ENCODE measurements around the gene ANKRD24. TPM values are rescaled to one million over a fixed set of nuclear protein-coding genes. Genes with fewer than 3 reads are reported as not detected.

Gene ANKRD24
- total RNA-seq, 1 experiment from 2014 or later: 0.39 TPM

DNA sequence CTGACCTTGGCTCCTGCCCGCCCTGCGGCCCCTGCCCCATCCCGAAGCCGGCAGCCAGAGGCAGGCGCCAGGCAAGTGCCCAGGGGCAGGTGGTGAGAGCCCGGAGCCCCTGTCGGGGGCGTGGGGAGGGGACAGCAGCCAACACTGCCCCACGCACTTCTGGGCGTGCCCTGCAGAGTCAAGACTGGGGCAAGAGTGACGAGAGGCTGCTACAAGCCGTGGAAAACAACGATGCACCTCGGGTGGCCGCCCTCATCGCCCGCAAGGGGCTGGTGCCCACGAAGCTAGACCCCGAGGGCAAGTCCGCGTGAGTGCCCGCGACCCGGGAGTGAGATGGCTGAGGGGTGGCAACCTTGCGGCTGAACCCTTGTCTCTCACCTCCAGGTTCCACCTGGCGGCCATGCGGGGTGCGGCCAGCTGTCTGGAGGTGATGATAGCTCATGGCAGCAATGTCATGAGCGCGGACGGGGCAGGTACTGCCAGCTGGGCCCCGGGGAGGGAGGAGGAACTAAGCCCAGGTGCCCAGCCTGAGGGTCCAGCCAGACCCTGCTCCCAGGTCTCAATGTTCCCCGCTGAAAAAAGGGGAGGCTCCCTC is 17.3 kb downstream of the ANKRD24 start:
- Histone ChIP-seq H3K4me3 (ENCODE audit: low read depth, low read length) (no peak overlapping the region), H3K9me3 (no peaks in the 10 kb centered on the region), H3K36me3 (ENCODE audit: control insufficient read depth, insufficient read depth, low read length) (no peaks in the 10 kb centered on the region), H3K4me1 (no peaks in the 10 kb centered on the region), H3K27me3 (replicated peaks; ENCODE audit: control insufficient read depth, insufficient read depth, low read length) (peaks cover 2% of the 10 kb centered on the region; the same call in 1 of the 2 replicates)
- Mint-ChIP-seq H3K9me3 (ENCODE audit: unreplicated experiment) (peaks cover 22% of the 10 kb centered on the region), H3K27me3 (ENCODE audit: insufficient read depth, unreplicated experiment) (peaks cover 29% of the 10 kb centered on the region), H3K36me3 (ENCODE audit: insufficient read depth, unreplicated experiment) (peaks cover 12% of the 10 kb centered on the region), H3K4me3 (ENCODE audit: unreplicated experiment) (no peak overlapping the region), H3K27ac (ENCODE audit: unreplicated experiment) (no peak overlapping the region), H3K4me1 (ENCODE audit: low read depth, unreplicated experiment) (peaks cover 11% of the 10 kb centered on the region)
- TF ChIP-seq, protein P1, sequence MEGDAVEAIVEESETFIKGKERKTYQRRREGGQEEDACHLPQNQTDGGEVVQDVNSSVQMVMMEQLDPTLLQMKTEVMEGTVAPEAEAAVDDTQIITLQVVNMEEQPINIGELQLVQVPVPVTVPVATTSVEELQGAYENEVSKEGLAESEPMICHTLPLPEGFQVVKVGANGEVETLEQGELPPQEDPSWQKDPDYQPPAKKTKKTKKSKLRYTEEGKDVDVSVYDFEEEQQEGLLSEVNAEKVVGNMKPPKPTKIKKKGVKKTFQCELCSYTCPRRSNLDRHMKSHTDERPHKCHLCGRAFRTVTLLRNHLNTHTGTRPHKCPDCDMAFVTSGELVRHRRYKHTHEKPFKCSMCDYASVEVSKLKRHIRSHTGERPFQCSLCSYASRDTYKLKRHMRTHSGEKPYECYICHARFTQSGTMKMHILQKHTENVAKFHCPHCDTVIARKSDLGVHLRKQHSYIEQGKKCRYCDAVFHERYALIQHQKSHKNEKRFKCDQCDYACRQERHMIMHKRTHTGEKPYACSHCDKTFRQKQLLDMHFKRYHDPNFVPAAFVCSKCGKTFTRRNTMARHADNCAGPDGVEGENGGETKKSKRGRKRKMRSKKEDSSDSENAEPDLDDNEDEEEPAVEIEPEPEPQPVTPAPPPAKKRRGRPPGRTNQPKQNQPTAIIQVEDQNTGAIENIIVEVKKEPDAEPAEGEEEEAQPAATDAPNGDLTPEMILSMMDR (IDR thresholded peaks at IDR 0.05; ENCODE audit: insufficient read depth in 1 of 2, low read depth in 1 of 2, low read length in 1 of 2, severe bottlenecking in 1 of 2, unreplicated experiment in 1 of 2): peak; percentile 45 to 68
- ChIA-PET CTCF (interaction anchor here (0.6 to 1.0 kb wide), 3 partner anchors 18 to 229 kb away, joined by 3 to 5 read pairs (median 3); partner anchors contain the start of gene DAPK3), POLR2A (interaction anchor here (0.6 kb wide), 1 partner anchor 144 kb away, joined by 3 read pairs; the partner anchor contains the start of gene MPND)
- DNase-seq: peak; percentile 55 to 63
- BruUV-seq (replicated peaks): no TSS peak
- intact Hi-C loops (cut with micrococcal nuclease; ENCODE audit: unreplicated experiment): no loop called here

DNA sequence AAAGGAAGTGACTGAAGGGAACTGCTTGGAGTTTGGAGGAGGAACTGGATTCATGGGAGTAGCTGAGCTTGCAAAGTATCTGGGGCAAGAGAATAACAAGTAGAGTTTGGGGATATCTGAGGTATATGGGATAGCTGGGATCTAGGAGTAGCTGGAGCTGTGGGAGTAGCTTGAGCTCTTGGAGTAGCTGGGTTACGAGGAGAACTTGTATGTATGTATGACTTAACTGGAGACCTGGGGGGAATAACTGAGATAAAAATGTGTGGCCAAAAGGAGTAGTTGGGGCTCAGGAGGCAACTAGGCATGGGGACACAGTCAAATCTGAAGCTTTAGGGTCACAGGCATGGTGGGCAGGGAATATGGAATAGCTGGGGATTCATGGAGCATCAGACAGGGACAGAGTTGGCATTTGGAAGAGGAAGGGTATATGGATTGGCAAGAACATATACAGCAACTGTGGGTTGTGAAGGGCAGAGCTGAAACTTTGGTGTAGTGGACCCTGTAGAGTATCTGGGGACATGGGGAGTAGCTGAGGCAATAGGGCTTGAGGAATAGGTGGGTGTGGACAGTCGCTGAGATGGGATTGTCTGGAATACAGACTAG is 18.6 kb downstream of the ANKRD24 start:
- TF ChIP-seq, protein P1 (IDR thresholded peaks at IDR 0.05; ENCODE audit: insufficient read depth in 1 of 2, low read depth in 1 of 2, low read length in 1 of 2, severe bottlenecking in 1 of 2, unreplicated experiment in 1 of 2): no peak
- Histone ChIP-seq H3K27me3 (replicated peaks; ENCODE audit: control insufficient read depth, insufficient read depth, low read length) (peaks cover 2% of the 10 kb centered on the region; the same call in 1 of the 2 replicates), H3K9me3 (no peaks in the 10 kb centered on the region), H3K36me3 (ENCODE audit: control insufficient read depth, insufficient read depth, low read length) (no peaks in the 10 kb centered on the region), H3K4me1 (no peaks in the 10 kb centered on the region), H3K4me3 (ENCODE audit: low read depth, low read length) (no peak overlapping the region)
- Mint-ChIP-seq H3K27me3 (ENCODE audit: insufficient read depth, unreplicated experiment) (peaks cover 29% of the 10 kb centered on the region), H3K4me3 (ENCODE audit: unreplicated experiment) (no peak overlapping the region), H3K36me3 (ENCODE audit: insufficient read depth, unreplicated experiment) (peaks cover 12% of the 10 kb centered on the region), H3K9me3 (ENCODE audit: unreplicated experiment) (peaks cover 22% of the 10 kb centered on the region), H3K27ac (ENCODE audit: unreplicated experiment) (no peak overlapping the region), H3K4me1 (ENCODE audit: low read depth, unreplicated experiment) (peaks cover 11% of the 10 kb centered on the region)
- intact Hi-C loops (cut with micrococcal nuclease; ENCODE audit: unreplicated experiment): no loop called here
- DNase-seq: no peak
- CTCF ChIA-PET: no interaction called here
- no TSS peak for BruUV-seq (replicated peaks)
- POLR2A ChIA-PET: no interaction called here

DNA sequence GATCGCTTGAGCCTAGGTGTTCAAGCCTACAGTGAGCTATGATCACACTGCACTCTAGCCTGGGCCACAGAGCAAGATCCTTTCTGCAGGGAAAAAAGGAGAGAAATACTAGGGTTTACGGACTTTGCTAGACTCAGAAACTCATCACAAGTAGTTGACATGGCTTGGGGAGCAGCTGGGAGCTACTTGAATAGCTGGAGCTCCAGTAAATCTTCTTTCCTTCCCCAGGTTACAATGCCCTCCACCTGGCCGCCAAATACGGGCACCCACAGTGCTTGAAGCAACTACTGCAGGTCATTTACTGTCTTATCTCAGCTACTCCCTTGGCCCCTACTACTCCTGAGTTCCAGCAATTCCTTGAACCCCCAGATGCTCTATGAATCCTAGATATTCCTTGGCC is 19.3 kb downstream of the ANKRD24 start:
- Histone ChIP-seq H3K36me3 (ENCODE audit: control insufficient read depth, insufficient read depth, low read length) (no peaks in the 10 kb centered on the region), H3K9me3 (no peaks in the 10 kb centered on the region), H3K4me1 (no peaks in the 10 kb centered on the region), H3K4me3 (ENCODE audit: low read depth, low read length) (no peak overlapping the region), H3K27me3 (replicated peaks; ENCODE audit: control insufficient read depth, insufficient read depth, low read length) (peaks cover 2% of the 10 kb centered on the region; the same call in 1 of the 2 replicates)
- peaks cover 21% of the 10 kb centered on the region for H3K9me3 Mint-ChIP-seq (ENCODE audit: unreplicated experiment)
- peaks cover 11% of the 10 kb centered on the region for H3K4me1 Mint-ChIP-seq (ENCODE audit: low read depth, unreplicated experiment)
- intact Hi-C loops (cut with micrococcal nuclease; ENCODE audit: unreplicated experiment): no loop called here
- H3K27me3 Mint-ChIP-seq (ENCODE audit: insufficient read depth, unreplicated experiment): peaks cover 29% of the 10 kb centered on the region
- peaks cover 12% of the 10 kb centered on the region for H3K36me3 Mint-ChIP-seq (ENCODE audit: insufficient read depth, unreplicated experiment)
- ChIA-PET POLR2A (no interaction called here), CTCF (no interaction called here)
- TF ChIP-seq, protein P1 (IDR thresholded peaks at IDR 0.05; ENCODE audit: insufficient read depth in 1 of 2, low read depth in 1 of 2, low read length in 1 of 2, severe bottlenecking in 1 of 2, unreplicated experiment in 1 of 2): no peak
- H3K27ac Mint-ChIP-seq (ENCODE audit: unreplicated experiment): no peak overlapping the region
- H3K4me3 Mint-ChIP-seq (ENCODE audit: unreplicated experiment): no peak overlapping the region
- no peak for DNase-seq
- no TSS peak for BruUV-seq (replicated peaks)

All from Caco-2 (cell line).